OCI-LY7 (cell line): ENCODE measurements around the gene ANTXR1.

ENCODE experiments used
- CTCF ChIP-seq: fragments of 200-600 bp; sonication (generic); conservative IDR thresholded peaks from 2 replicates; pipeline ENCODE4 v1.5.1; 2014; ENCODE audit warnings: mild to moderate bottlenecking, antibody characterized with exemption, low read length, moderate library complexity, mixed read lengths
- EZH2phosphoT487 ChIP-seq: fragments of 200-600 bp; sonication (generic); IDR thresholded peaks from 2 replicates; pipeline ENCODE4 v1.6.1; 2018; ENCODE audit warnings: low read depth, borderline replicate concordance, mild to moderate bottlenecking, mixed run types, antibody characterized with exemption, low read length, moderate library complexity, mixed read lengths

- TF ChIP-seq CTCF, result no peak
- no peak for TF ChIP-seq EZH2phosphoT487
Observed at GRCh38 chr2:69181806-69182427, 168.9 kb downstream of the ANTXR1 start.
